HCT116 (cell line): ENCODE results near the gene CYGB. TPM values are rescaled to one million over a fixed set of nuclear protein-coding genes. Genes with fewer than 3 reads are reported as not detected.

Source experiments
- ATAC-seq: fragments of 200-7000 bp; cut with Tn5 transposase; 2 replicates; pipeline ENCODE4 v1.9.1; 2020; ENCODE audit warnings: mild to moderate bottlenecking, moderate library complexity
- BruUV-seq: library from RNA; stranded (reverse); fragments of 400-500 nt; replicated peaks from 2 replicates; lab custom pipeline; 2021; lab: Mats Ljungman, UMichigan
- CTCF ChIA-PET: fragments of 300-600 bp; sonication (Branson Sonifier 250); formaldehyde crosslinking; loops from one replicate; lab custom pipeline; 2021; ENCODE audit warnings: antibody characterized with exemption; lab: Charles Lee
- POLR2A ChIA-PET: fragments of 300-600, 350-600 bp; sonication (Branson Sonifier 250); formaldehyde crosslinking; loops from one replicate; lab custom pipeline; 2021; ENCODE audit warnings: antibody characterized with exemption; lab: Charles Lee
- RAD21 ChIA-PET, 2 experiments: fragments of 300-600 bp; sonication (Branson Sonifier 250); formaldehyde crosslinking; loops; one replicate each; lab custom pipeline; 2023; ENCODE audit warnings: low total read pairs in 2 of 2; ENCODE audit not compliant: uncharacterized antibody in 2 of 2, unreplicated experiment in 2 of 2, low non-redundant PET in 1 of 2; lab: Charles Lee
- DNase-seq: peaks from one replicate; pipeline ENCODE4 v3.0.0-alpha.2; 2010; ENCODE audit warnings: low read depth, low spot score
- H2AFZ ChIP-seq: fragments of 200-600 bp; shearing (Covaris generic), sonication (generic); 2 replicates; pipeline ENCODE4 v1.6.1; 2017; ENCODE audit warnings: low read depth, mixed run types, mixed read lengths, antibody characterized with exemption, low read length; ENCODE audit not compliant: poor library complexity, severe bottlenecking
- H3K27ac ChIP-seq: 2 replicates; pipeline ENCODE4 v1.5.1; 2012; ENCODE audit warnings: low read depth, low read length
- H3K27me3 ChIP-seq: fragments of 200-600 bp; sonication (generic); 2 replicates; pipeline ENCODE4 v1.6.1; 2016; ENCODE audit warnings: mixed run types, low read length, mixed read lengths; ENCODE audit not compliant: insufficient read depth
- H3K36me3 ChIP-seq, 2 experiments: fragments of 200-500 bp in 1 of 2; fragments of 200-600 bp in 1 of 2; sonication (Bioruptor generic) in 1 of 2; sonication (generic) in 1 of 2; 2 replicates each; pipeline versions ENCODE4 v1.5.1 to v1.6.1; 2014 to 2016; ENCODE audit warnings: low read length in 2 of 2, inconsistent platforms in 1 of 2, mixed read lengths in 1 of 2, mixed run types in 1 of 2; ENCODE audit not compliant: insufficient read depth in 2 of 2, control insufficient read depth in 1 of 2
- H3K4me1 ChIP-seq, 2 experiments: fragments of 200-600 bp in 1 of 2; sonication (generic) in 1 of 2; 2 replicates each; pipeline versions ENCODE4 v1.5.1 to v1.6.1; 2012 to 2017; ENCODE audit warnings: low read length in 2 of 2, inconsistent platforms in 1 of 2, mild to moderate bottlenecking in 1 of 2, mixed read lengths in 1 of 2, mixed run types in 1 of 2, moderate library complexity in 1 of 2; ENCODE audit not compliant: insufficient read depth in 2 of 2, control insufficient read depth in 1 of 2
- H3K4me2 ChIP-seq: fragments of 200-600 bp; sonication (generic); 2 replicates; pipeline ENCODE4 v1.6.1; 2017; ENCODE audit warnings: mixed run types, low read length, mixed read lengths
- H3K4me3 ChIP-seq, 2 experiments: fragments of 200-600 bp in 1 of 2; sonication (generic) in 1 of 2; replicated peaks in 1 of 2; 2 replicates each; pipeline ENCODE4 v1.5.1; 2011 to 2016; ENCODE audit warnings: low read length in 2 of 2, control low read depth in 1 of 2, low read depth in 1 of 2, mild to moderate bottlenecking in 1 of 2, mixed read lengths in 1 of 2, mixed run types in 1 of 2
- H3K79me2 ChIP-seq: fragments of 200-600 bp; sonication (generic); 2 replicates; pipeline ENCODE4 v1.6.1; 2017; ENCODE audit warnings: mild to moderate bottlenecking, mixed run types, low read length, moderate library complexity, mixed read lengths; ENCODE audit not compliant: insufficient read depth
- H3K9ac ChIP-seq: fragments of 200-600 bp; sonication (generic); 2 replicates; pipeline ENCODE4 v1.6.1; 2016; ENCODE audit warnings: low read length, mixed read lengths
- H3K9me2 ChIP-seq: fragments of 200-600 bp; sonication (generic), shearing (Covaris generic); 2 replicates; pipeline ENCODE4 v1.6.1; 2017; ENCODE audit warnings: mixed run types, mild to moderate bottlenecking, moderate library complexity; ENCODE audit not compliant: insufficient read depth
- H3K9me3 ChIP-seq, 2 experiments: fragments of 200-500 bp in 1 of 2; fragments of 200-600 bp in 1 of 2; sonication (Bioruptor generic) in 1 of 2; sonication (generic) in 1 of 2; 2 replicates each; pipeline ENCODE4 v1.6.1; 2014 to 2017; ENCODE audit warnings: low read length in 2 of 2, mixed read lengths in 2 of 2, inconsistent platforms in 1 of 2, low read depth in 1 of 2, mild to moderate bottlenecking in 1 of 2, mixed run types in 1 of 2, moderate library complexity in 1 of 2; ENCODE audit not compliant: control insufficient read depth in 1 of 2, insufficient read depth in 1 of 2
- H4K20me1 ChIP-seq: fragments of 200-600 bp; sonication (generic), shearing (Covaris generic); 2 replicates; pipeline ENCODE4 v1.6.1; 2017; ENCODE audit warnings: mixed run types, mild to moderate bottlenecking, moderate library complexity; ENCODE audit not compliant: insufficient read depth
- CBX3 ChIP-seq: IDR thresholded peaks from 2 replicates; pipeline ENCODE4 v1.6.1; 2012; ENCODE audit warnings: low read depth
- POLR2A ChIP-seq: IDR thresholded peaks from 2 replicates; pipeline ENCODE4 v1.7.0; 2011; ENCODE audit warnings: borderline replicate concordance; ENCODE audit not compliant: insufficient read depth, insufficient read length; ENCODE audit errors: extremely low read depth
- intact Hi-C: fragments of 100-400 bp; cut with micrococcal nuclease; formaldehyde crosslinking; loops from 2 replicates; pipeline ENCODE4 v1.10.0; 2022
- total RNA-seq: library from RNA; stranded (reverse); gene quantifications from one replicate; pipeline ENCODE4 v1.2.1, GENCODE V29; 2021; ENCODE audit not compliant: unreplicated experiment
- TF ChIP-seq, protein P1 (sequence below): IDR thresholded peaks from 2 replicates; pipeline ENCODE4 v1.6.1; 2012
- TF ChIP-seq, protein P2 (sequence below), 3 experiments: fragments of 200-600 bp in 1 of 3; sonication (generic) in 1 of 3; IDR thresholded peaks in 2 of 3; conservative IDR thresholded peaks in 1 of 3; 2 replicates each; pipeline ENCODE4 v1.5.1; 2012 to 2017; ENCODE audit warnings: low read depth in 2 of 3, low read length in 2 of 3, antibody characterized with exemption in 1 of 3, borderline replicate concordance in 1 of 3, control low read depth in 1 of 3, mild to moderate bottlenecking in 1 of 3, mixed read lengths in 1 of 3, mixed run types in 1 of 3, moderate library complexity in 1 of 3; ENCODE audit not compliant: insufficient read depth in 1 of 3

CYGB gene
- total RNA-seq, 1 experiment from 2014 or later: 0.66 TPM

DNA sequence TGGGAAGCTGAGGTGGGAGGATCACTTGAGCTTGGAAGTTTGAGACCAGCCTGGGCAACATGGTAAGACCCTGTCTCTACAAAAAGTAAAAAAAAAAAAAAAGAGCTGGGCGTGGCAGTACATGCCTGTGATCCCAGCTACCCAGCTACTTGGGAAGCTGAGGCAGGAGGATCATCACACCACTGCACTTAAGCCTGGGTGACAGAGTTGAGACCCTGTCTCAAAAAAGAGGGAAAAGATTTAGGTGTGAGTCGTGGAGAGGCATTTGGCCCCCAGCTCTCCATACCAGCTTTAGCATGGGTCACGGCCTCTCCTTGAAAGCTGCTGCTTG, 29.1 kb upstream of the CYGB start:
- ChIA-PET POLR2A (interaction anchor here (0.7 to 3.7 kb wide), 8 partner anchors 9 to 105 kb away, joined by 3 to 26 read pairs (median 6); no protein-coding TSS in a partner anchor), RAD21 (interaction anchor here in 1 of 2 experiments (1.4 kb wide), 1 partner anchor 57 kb away, joined by 5 read pairs; no protein-coding TSS in a partner anchor), CTCF (interaction anchor here (1.0 to 2.6 kb wide), 6 partner anchors 9 to 115 kb away, joined by 3 to 11 read pairs (median 6); no protein-coding TSS in a partner anchor)
- DNase-seq (no peak), ATAC-seq (peak; percentile 3; the same call in 1 of the 2 replicates)
- peaks cover 21 to 44% of the 10 kb centered on the region in 2 experiments for H3K36me3 ChIP-seq
- no peak overlapping the region for H3K9ac ChIP-seq
- intact Hi-C loops: no loop called here
- peak overlapping the region; percentile 38 for H3K27ac ChIP-seq
- H3K27me3 ChIP-seq: no peaks in the 10 kb centered on the region
- H3K9me2 ChIP-seq: no peaks in the 10 kb centered on the region
- no peak overlapping the region for H2AFZ ChIP-seq
- no peaks in the 10 kb centered on the region for H3K9me3 ChIP-seq
- peak; percentile 19 for TF ChIP-seq POLR2A
- TF ChIP-seq, protein P1, sequence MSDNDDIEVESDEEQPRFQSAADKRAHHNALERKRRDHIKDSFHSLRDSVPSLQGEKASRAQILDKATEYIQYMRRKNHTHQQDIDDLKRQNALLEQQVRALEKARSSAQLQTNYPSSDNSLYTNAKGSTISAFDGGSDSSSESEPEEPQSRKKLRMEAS: no peak
- H3K4me3 ChIP-seq: no peak overlapping the region
- peaks cover 0 to 30% of the 10 kb centered on the region in 2 experiments; a peak in 2 of 4 replicates for H3K4me1 ChIP-seq
- peaks cover 37% of the 10 kb centered on the region; the same call in 1 of the 2 replicates for H4K20me1 ChIP-seq
- BruUV-seq: no TSS peak
- H3K4me2 ChIP-seq: no peak overlapping the region
- H3K79me2 ChIP-seq: peaks cover 34% of the 10 kb centered on the region

DNA sequence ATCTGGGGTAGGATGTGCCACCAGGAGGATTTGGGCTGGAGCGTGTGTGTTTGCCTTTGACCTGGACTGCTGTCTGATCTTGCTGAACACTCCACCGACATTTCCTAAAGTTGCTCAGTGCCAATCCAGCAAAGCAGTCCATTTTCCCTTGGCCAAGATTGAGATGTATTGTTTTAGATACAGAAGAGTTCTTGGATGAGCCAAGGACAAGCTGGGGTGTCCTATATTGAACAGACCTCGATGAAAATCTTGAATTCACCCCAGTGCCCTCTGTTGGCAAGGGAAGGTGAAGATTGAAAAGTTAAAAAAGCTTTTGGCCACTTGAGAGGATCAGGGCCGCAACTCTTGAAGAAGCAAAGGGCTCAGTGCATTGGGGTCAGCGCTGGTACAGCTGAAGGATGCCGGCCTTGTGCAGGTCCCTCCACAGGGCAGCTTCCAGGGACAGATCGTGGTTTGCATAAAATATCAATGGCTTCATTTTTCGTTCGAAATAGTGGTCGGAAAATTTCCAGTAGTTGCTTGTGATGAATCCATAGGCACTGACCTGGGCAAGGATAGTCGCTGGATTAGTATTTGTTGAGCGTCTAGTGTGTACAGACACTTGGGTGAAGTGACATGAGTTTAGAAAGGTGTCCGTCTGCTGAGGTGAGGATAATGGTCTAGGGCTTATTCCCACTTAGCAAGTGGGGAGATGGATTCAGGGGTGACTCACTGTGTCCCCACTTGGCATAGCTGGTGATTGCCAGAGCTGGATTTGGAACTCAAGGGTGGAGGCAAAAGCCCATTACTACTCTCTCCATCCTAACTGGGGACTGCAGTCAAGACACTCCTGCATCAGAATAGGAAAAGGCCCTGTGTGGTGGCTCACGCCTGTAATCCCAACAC, 28.5 kb upstream of the CYGB start:
- peaks cover 0 to 36% of the 10 kb centered on the region in 2 experiments; a peak in 2 of 4 replicates for H3K4me1 ChIP-seq
- no peaks in the 10 kb centered on the region for H3K27me3 ChIP-seq
- intact Hi-C loops: no loop called here
- no peak overlapping the region for H3K9ac ChIP-seq
- H3K4me2 ChIP-seq: no peak overlapping the region
- RAD21 ChIA-PET: no interaction called here
- no peaks in the 10 kb centered on the region for H3K9me2 ChIP-seq
- H3K4me3 ChIP-seq: no peak overlapping the region
- H2AFZ ChIP-seq: no peak overlapping the region
- peaks cover 40% of the 10 kb centered on the region for H3K79me2 ChIP-seq
- CTCF ChIA-PET: interaction anchor here (1.0 to 2.6 kb wide), 7 partner anchors 8 to 116 kb away, joined by 3 to 11 read pairs (median 5); no protein-coding TSS in a partner anchor
- peaks cover 27 to 50% of the 10 kb centered on the region in 2 experiments for H3K36me3 ChIP-seq
- peaks cover 43% of the 10 kb centered on the region; the same call in 1 of the 2 replicates for H4K20me1 ChIP-seq
- TSS peak; percentile 57 for BruUV-seq
- TF ChIP-seq, protein P2, sequence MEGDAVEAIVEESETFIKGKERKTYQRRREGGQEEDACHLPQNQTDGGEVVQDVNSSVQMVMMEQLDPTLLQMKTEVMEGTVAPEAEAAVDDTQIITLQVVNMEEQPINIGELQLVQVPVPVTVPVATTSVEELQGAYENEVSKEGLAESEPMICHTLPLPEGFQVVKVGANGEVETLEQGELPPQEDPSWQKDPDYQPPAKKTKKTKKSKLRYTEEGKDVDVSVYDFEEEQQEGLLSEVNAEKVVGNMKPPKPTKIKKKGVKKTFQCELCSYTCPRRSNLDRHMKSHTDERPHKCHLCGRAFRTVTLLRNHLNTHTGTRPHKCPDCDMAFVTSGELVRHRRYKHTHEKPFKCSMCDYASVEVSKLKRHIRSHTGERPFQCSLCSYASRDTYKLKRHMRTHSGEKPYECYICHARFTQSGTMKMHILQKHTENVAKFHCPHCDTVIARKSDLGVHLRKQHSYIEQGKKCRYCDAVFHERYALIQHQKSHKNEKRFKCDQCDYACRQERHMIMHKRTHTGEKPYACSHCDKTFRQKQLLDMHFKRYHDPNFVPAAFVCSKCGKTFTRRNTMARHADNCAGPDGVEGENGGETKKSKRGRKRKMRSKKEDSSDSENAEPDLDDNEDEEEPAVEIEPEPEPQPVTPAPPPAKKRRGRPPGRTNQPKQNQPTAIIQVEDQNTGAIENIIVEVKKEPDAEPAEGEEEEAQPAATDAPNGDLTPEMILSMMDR (IDR thresholded peaks at IDR 0.05 in 2 of 3, conservative IDR thresholded peaks at IDR 0.05 in 1 of 3; ENCODE audit: borderline replicate concordance in 1 of 3, insufficient read depth in 1 of 3, low read depth in 2 of 3, low read length in 2 of 3): 0 out of 6 replicates have a peak, but pooled peaks of 1 of the 3 experiments have one; percentile 10
- TF ChIP-seq CBX3: no peak
- no peak for DNase-seq
- H3K9me3 ChIP-seq: no peaks in the 10 kb centered on the region
- H3K27ac ChIP-seq: 0 out of 2 replicates have a peak overlapping the region, but pooled peaks have one; percentile 38
- POLR2A ChIA-PET: interaction anchor here (0.7 to 3.7 kb wide), 8 partner anchors 9 to 106 kb away, joined by 3 to 26 read pairs (median 6); no protein-coding TSS in a partner anchor
- peak; percentile 6; the same call in 1 of the 2 replicates for ATAC-seq
